K562 (cell line): ENCODE results near the gene KBTBD3. TPM values are rescaled to one million over a fixed set of nuclear protein-coding genes. Genes with fewer than 3 reads are reported as not detected.

Experiments
- ATAC-seq: fragments of 200-7000 bp; cut with Tn5 transposase; 3 replicates; pipeline ENCODE4 v1.9.1; 2020; ENCODE audit warnings: moderate library complexity
- BruUV-seq: library from RNA; stranded (reverse); fragments of 400-500 nt; replicated peaks from 2 replicates; lab custom pipeline; 2021; lab: Mats Ljungman, UMichigan
- CTCF ChIA-PET: fragments of 300-600 bp; formaldehyde crosslinking; extraction: SDS; loops from one replicate; lab custom pipeline; 2021; ENCODE audit warnings: low intra/inter-chr PET ratio; lab: Yijun Ruan, JAX
- POLR2A ChIA-PET: fragments of 300-600, 350-650 bp; sonication (Branson Sonifier 250); formaldehyde crosslinking; extraction: SDS; loops from one replicate; lab custom pipeline; 2021; ENCODE audit warnings: antibody characterized with exemption, inconsistent platforms; lab: Yijun Ruan, JAX
- DNase-seq, 4 experiments: peaks; one replicate each; pipeline versions ENCODE4 v3.0.0 to v3.0.0-alpha.2; 2011 to 2018; ENCODE audit warnings: low spot score in 3 of 4, mixed read lengths in 3 of 4; ENCODE audit errors: extremely low read depth in 1 of 4
- FAIRE-seq: peaks from 2 replicates; lab custom pipeline; 2011; peaks lifted over from hg19 to GRCh38; lab: Jason Lieb, UNC
- H2AFZ ChIP-seq: 2 replicates; pipeline ENCODE4 v1.6.0; 2011; ENCODE audit warnings: low read depth, low read length, control low read depth, inconsistent platforms
- H3K27ac ChIP-seq: fragments of 200-600 bp; 3 replicates; pipeline ENCODE4 v1.8.0; 2011; ENCODE audit warnings: low read depth, mild to moderate bottlenecking, control low read depth, inconsistent platforms, low read length, moderate library complexity, mixed read lengths; ENCODE audit errors: extremely low read depth
- H3K27me3 ChIP-seq, 2 experiments: fragments of 300-600 bp in 1 of 2; 2 replicates in 1 of 2; 3 replicates in 1 of 2; pipeline versions ENCODE4 v1.6.0 to v1.8.0; 2011; ENCODE audit warnings: inconsistent platforms in 2 of 2, low read length in 2 of 2, mild to moderate bottlenecking in 1 of 2, mixed read lengths in 1 of 2, moderate library complexity in 1 of 2; ENCODE audit not compliant: control insufficient read depth in 2 of 2, insufficient read depth in 2 of 2
- H3K36me3 ChIP-seq: fragments of 300-600 bp; 3 replicates; pipeline ENCODE4 v1.8.0; 2011; ENCODE audit warnings: mild to moderate bottlenecking, low read length, inconsistent platforms; ENCODE audit not compliant: control insufficient read depth, insufficient read depth
- H3K4me1 ChIP-seq, 2 experiments: fragments of 200-600 bp in 1 of 2; replicated peaks in 1 of 2; 2 replicates in 1 of 2; 3 replicates in 1 of 2; pipeline versions ENCODE4 v1.5.1 to v1.8.0; 2011; ENCODE audit warnings: inconsistent platforms in 2 of 2, low read length in 2 of 2, mild to moderate bottlenecking in 1 of 2, mixed read lengths in 1 of 2, moderate library complexity in 1 of 2; ENCODE audit not compliant: control insufficient read depth in 2 of 2, insufficient read depth in 2 of 2
- H3K4me2 ChIP-seq: 2 replicates; pipeline ENCODE4 v1.6.1; 2011; ENCODE audit warnings: low read length, control low read depth, inconsistent platforms, mixed read lengths; ENCODE audit not compliant: insufficient read depth
- H3K4me3 ChIP-seq: fragments of 200-600 bp; sonication (generic), shearing (Covaris generic); 2 replicates; pipeline ENCODE4 v1.5.1; 2016; ENCODE audit warnings: control low read depth, inconsistent platforms
- H3K79me2 ChIP-seq: fragments of 200-600 bp; 3 replicates; pipeline ENCODE4 v1.8.0; 2011; ENCODE audit warnings: low read length, inconsistent platforms; ENCODE audit not compliant: control insufficient read depth, insufficient read depth
- H3K9ac ChIP-seq, 2 experiments: 2 replicates each; pipeline versions ENCODE4 v1.6.0 to v1.6.1; 2011; ENCODE audit warnings: low read depth in 2 of 2, low read length in 2 of 2, control low read depth in 1 of 2, inconsistent platforms in 1 of 2, mild to moderate bottlenecking in 1 of 2, mixed read lengths in 1 of 2; ENCODE audit not compliant: insufficient read depth in 1 of 2
- H3K9me1 ChIP-seq: one replicate; pipeline ENCODE4 v1.6.0; 2011; ENCODE audit warnings: inconsistent platforms, mild to moderate bottlenecking, low read length, moderate library complexity; ENCODE audit not compliant: control insufficient read depth, insufficient read depth
- H3K9me3 ChIP-seq: replicated peaks from 2 replicates; pipeline ENCODE4 v1.5.1; 2011; ENCODE audit warnings: low read depth, low read length, inconsistent platforms; ENCODE audit not compliant: control insufficient read depth, insufficient read depth
- H4K20me1 ChIP-seq: replicated peaks from 2 replicates; pipeline ENCODE4 v1.6.1; 2011; ENCODE audit warnings: low read length, inconsistent platforms, mixed read lengths; ENCODE audit not compliant: control insufficient read depth, insufficient read depth
- ARNT ChIP-seq, 2 experiments: fragments of 450-650 bp; IDR thresholded peaks; 2 replicates each; pipeline ENCODE4 v1.6.1; 2016; ENCODE audit warnings: mild to moderate bottlenecking in 1 of 2
- BMI1 ChIP-seq: fragments of 150-350 bp; IDR thresholded peaks from 2 replicates; pipeline ENCODE4 v1.6.1; 2014; ENCODE audit warnings: low read length
- CEBPB ChIP-seq: fragments of 450-650 bp; IDR thresholded peaks from 2 replicates; pipeline ENCODE4 v1.6.1; 2016; ENCODE audit warnings: missing genetic modification characterization, missing compliant biosample characterization
- CTBP1 ChIP-seq: fragments of 450-650 bp; IDR thresholded peaks from 2 replicates; pipeline ENCODE4 v1.6.1; 2016; ENCODE audit warnings: borderline replicate concordance
- FOS ChIP-seq: IDR thresholded peaks from 3 replicates; pipeline ENCODE4 v1.6.1; 2011; ENCODE audit not compliant: insufficient read length; ENCODE audit errors: extremely low read depth
- L3MBTL2 ChIP-seq: fragments of 450-650 bp; IDR thresholded peaks from 2 replicates; pipeline ENCODE4 v1.6.1; 2016; ENCODE audit warnings: mild to moderate bottlenecking, moderate library complexity
- MTA2 ChIP-seq: fragments of 450-650 bp; IDR thresholded peaks from 2 replicates; pipeline ENCODE4 v1.6.1; 2016; ENCODE audit warnings: low read depth
- NELFE ChIP-seq: IDR thresholded peaks from 2 replicates; pipeline ENCODE4 v1.6.1; 2011; ENCODE audit warnings: mild to moderate bottlenecking; ENCODE audit not compliant: insufficient read depth, insufficient read length
- POU5F1 ChIP-seq: fragments of 150-350 bp; IDR thresholded peaks from 2 replicates; pipeline ENCODE4 v1.6.1; 2014; ENCODE audit warnings: borderline replicate concordance, low read length, low read depth, mild to moderate bottlenecking; ENCODE audit not compliant: partially characterized antibody
- PRMT5 ChIP-seq: sonication (generic); formaldehyde crosslinking; IDR thresholded peaks from 2 replicates; pipeline ENCODE4 v1.5.0; 2020; ENCODE audit warnings: missing genetic modification reagents
- SIX5 ChIP-seq, 2 experiments: IDR thresholded peaks; 2 replicates each; pipeline ENCODE4 v1.6.1; 2011; ENCODE audit warnings: low read length in 2 of 2, borderline replicate concordance in 1 of 2, low read depth in 1 of 2, mild to moderate bottlenecking in 1 of 2, moderate library complexity in 1 of 2; ENCODE audit not compliant: insufficient read depth in 1 of 2
- ZNF133 ChIP-seq: fragments of 250-450 bp; sonication (Bioruptor Pico); IDR thresholded peaks from 2 replicates; pipeline ENCODE4 v1.4.0; 2020; ENCODE audit warnings: mild to moderate bottlenecking
- ZNF695 ChIP-seq: fragments of 450-650 bp; formaldehyde crosslinking; IDR thresholded peaks from 2 replicates; pipeline ENCODE4 v1.4.0; 2020; ENCODE audit warnings: mild to moderate bottlenecking, moderate library complexity
- ZNF785 ChIP-seq: fragments of 250-450 bp; sonication (Bioruptor Pico); IDR thresholded peaks from 2 replicates; pipeline ENCODE4 v1.4.0; 2020; ENCODE audit warnings: mild to moderate bottlenecking
- WGBS: fragments of 100-300 bp; shearing (Covaris generic); methylation state at CpG from one replicate; pipeline ENCODE4 v1.1.6; 2016; ENCODE audit warnings: low coverage, mixed read lengths; ENCODE audit not compliant: insufficient coverage; ENCODE audit errors: missing lambda C conversion rate; 5-methylcytosine and 5-hydroxymethylcytosine counted together
- in situ Hi-C: fragments of 300-500 bp; cut with MboI; formaldehyde crosslinking; loops from 4 replicates; pipeline ENCODE4 v1.15.0; 2018; ENCODE audit warnings: inconsistent platforms, mixed read lengths
- intact Hi-C: fragments of 100-400 bp; cut with micrococcal nuclease; formaldehyde crosslinking; loops from 2 replicates; pipeline ENCODE4 v1.14.2; 2022
- polyA plus RNA-seq, 8 experiments: library from polyadenylated mRNA; depleted of rRNA in 4 of 8; stranded (reverse) in 5 of 8; unstranded in 3 of 8; fragments of >200 nt; fragmentation: Nextera tagmentation in 2 of 8; fragmentation: Illumina TruSeq in 1 of 8; extraction: Ambion mirVana in 2 of 8; extraction: Trizol in 1 of 8; gene quantifications; 2 replicates each; pipeline versions ENCODE4 v1.2.1 to v1.2.3, GENCODE V29; 2011 to 2014; ENCODE audit warnings: inconsistent platforms in 1 of 8, missing spikeins in 1 of 8
- total RNA-seq, 7 experiments: library from RNA; depleted of rRNA in 6 of 7; stranded (reverse); fragments of >200 nt in 6 of 7; fragmentation: Illumina TruSeq in 2 of 7; extraction: Trizol in 2 of 7; gene quantifications; 2 replicates each; pipeline versions ENCODE4 v1.2.1 to v1.2.3, GENCODE V29; 2011 to 2021; ENCODE audit warnings: low replicate concordance in 1 of 7
- TF ChIP-seq, protein P1 (sequence below): fragments of 450-650 bp; formaldehyde crosslinking; IDR thresholded peaks from 2 replicates; pipeline ENCODE4 v1.4.0; 2020; ENCODE audit warnings: mild to moderate bottlenecking, moderate library complexity
- TF ChIP-seq, protein P2 (sequence below): fragments of 450-650 bp; formaldehyde crosslinking; conservative IDR thresholded peaks from 2 replicates; pipeline ENCODE4 v1.4.0; 2022; ENCODE audit warnings: mild to moderate bottlenecking, missing genetic modification characterization
- TF ChIP-seq, protein P3 (sequence below): sonication (generic); formaldehyde crosslinking; IDR thresholded peaks from 2 replicates; pipeline ENCODE4 v1.4.0; 2020; ENCODE audit warnings: mild to moderate bottlenecking, missing genetic modification reagents

KBTBD3 gene
- total and polyA plus RNA-seq, 9 of the 15 experiments (the other 6 are each of a cell fraction or from before 2014, with no cell fraction given) = 4.2 to 31.2 (median 6.4) TPM

DNA sequence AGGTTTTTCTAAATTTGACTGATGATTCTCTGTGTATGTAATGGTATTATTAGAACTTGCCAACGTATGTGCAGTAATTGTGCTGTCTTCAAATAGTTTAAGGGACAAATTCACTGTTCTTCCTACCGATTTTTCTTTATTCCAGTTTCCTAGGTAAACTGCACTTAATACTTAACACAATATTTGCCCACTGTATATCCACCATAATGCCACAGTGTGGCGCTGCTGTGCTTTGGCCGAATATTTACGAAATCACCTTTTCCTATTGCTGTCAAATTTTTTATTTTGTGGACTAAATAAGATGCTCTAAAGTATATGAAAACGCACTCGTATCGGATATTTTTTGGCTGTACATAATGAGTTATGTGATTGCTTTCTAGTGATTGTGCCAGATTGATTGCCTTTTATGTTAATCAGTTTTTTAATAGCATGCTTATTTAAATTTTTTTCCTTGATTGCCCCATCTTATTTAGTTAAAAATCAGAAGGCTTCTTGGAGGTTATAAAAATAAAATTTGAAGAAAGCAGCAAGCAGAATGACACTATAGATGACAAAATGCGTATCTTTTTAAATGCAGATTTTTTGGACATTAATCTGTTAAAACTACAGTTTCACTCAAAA is 10.8 kb upstream of the KBTBD3 start:
- no peak overlapping the region for H3K9ac ChIP-seq
- intact Hi-C loops = no loop called here
- FAIRE-seq (peak; percentile 62), ATAC-seq (peak; percentile 84), DNase-seq (peak in 1 of 4 experiments; percentile 70)
- no peak overlapping the region for H3K4me3 ChIP-seq
- H3K79me2 ChIP-seq = peaks cover 92% of the 10 kb centered on the region
- H3K27ac ChIP-seq = no peak overlapping the region
- no peaks in the 10 kb centered on the region; the same call in 1 of the 2 replicates for H4K20me1 ChIP-seq
- ChIA-PET POLR2A (interaction anchor here (1.0 kb wide), 1 partner anchor 10 kb away, joined by 4 read pairs; no protein-coding TSS in a partner anchor), CTCF (interaction anchor here (0.7 kb wide), 1 partner anchor 753 kb away, joined by 3 read pairs; no protein-coding TSS in a partner anchor)
- H3K4me1 ChIP-seq = peaks cover 0 to 6% of the 10 kb centered on the region in 2 experiments; a peak in 2 of 5 replicates
- in situ Hi-C loops = no loop called here
- WGBS = 12% methylated on average over 9 of the region's 9 CpGs
- no peak overlapping the region for H3K4me2 ChIP-seq
- peaks cover 86% of the 10 kb centered on the region for H3K36me3 ChIP-seq
- no peaks in the 10 kb centered on the region for H3K27me3 ChIP-seq
- H2AFZ ChIP-seq = no peak overlapping the region
- BruUV-seq = no TSS peak
- H3K9me3 ChIP-seq = no peaks in the 10 kb centered on the region
- H3K9me1 ChIP-seq = no peaks in the 10 kb centered on the region
- no peak for TF ChIP-seq SIX5 (IDR thresholded peaks at IDR 0.05; ENCODE audit: borderline replicate concordance in 1 of 2, insufficient read depth in 1 of 2, low read depth in 1 of 2, low read length in 2 of 2)
- no peak for TF ChIP-seq PRMT5
- TF ChIP-seq CTBP1 = no peak
- no peak for TF ChIP-seq ZNF695 (CRISPR knock-in tag)
- TF ChIP-seq POU5F1 = no peak
- TF ChIP-seq ZNF785 (CRISPR knock-in tag) = no peak
- no peak for TF ChIP-seq MTA2
- TF ChIP-seq NELFE = no peak
- TF ChIP-seq CEBPB (tag) = peak; percentile 43
- TF ChIP-seq, protein P1, sequence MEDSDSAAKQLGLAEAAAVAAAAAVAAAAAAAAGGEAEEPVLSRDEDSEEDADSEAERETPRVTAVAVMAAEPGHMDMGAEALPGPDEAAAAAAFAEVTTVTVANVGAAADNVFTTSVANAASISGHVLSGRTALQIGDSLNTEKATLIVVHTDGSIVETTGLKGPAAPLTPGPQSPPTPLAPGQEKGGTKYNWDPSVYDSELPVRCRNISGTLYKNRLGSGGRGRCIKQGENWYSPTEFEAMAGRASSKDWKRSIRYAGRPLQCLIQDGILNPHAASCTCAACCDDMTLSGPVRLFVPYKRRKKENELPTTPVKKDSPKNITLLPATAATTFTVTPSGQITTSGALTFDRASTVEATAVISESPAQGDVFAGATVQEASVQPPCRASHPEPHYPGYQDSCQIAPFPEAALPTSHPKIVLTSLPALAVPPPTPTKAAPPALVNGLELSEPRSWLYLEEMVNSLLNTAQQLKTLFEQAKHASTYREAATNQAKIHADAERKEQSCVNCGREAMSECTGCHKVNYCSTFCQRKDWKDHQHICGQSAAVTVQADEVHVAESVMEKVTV (CRISPR knock-in tag) = 0 out of 2 replicates have a peak, but pooled peaks have one; percentile 11
- TF ChIP-seq BMI1 = no peak
- no peak for TF ChIP-seq L3MBTL2
- TF ChIP-seq FOS = no peak
- TF ChIP-seq ZNF133 (CRISPR knock-in tag) = no peak
- no peak for TF ChIP-seq ARNT (IDR thresholded peaks at IDR 0.05)
- TF ChIP-seq, protein P2, sequence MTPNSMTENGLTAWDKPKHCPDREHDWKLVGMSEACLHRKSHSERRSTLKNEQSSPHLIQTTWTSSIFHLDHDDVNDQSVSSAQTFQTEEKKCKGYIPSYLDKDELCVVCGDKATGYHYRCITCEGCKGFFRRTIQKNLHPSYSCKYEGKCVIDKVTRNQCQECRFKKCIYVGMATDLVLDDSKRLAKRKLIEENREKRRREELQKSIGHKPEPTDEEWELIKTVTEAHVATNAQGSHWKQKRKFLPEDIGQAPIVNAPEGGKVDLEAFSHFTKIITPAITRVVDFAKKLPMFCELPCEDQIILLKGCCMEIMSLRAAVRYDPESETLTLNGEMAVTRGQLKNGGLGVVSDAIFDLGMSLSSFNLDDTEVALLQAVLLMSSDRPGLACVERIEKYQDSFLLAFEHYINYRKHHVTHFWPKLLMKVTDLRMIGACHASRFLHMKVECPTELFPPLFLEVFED (CRISPR knock-in tag) = no peak
- TF ChIP-seq, protein P3, sequence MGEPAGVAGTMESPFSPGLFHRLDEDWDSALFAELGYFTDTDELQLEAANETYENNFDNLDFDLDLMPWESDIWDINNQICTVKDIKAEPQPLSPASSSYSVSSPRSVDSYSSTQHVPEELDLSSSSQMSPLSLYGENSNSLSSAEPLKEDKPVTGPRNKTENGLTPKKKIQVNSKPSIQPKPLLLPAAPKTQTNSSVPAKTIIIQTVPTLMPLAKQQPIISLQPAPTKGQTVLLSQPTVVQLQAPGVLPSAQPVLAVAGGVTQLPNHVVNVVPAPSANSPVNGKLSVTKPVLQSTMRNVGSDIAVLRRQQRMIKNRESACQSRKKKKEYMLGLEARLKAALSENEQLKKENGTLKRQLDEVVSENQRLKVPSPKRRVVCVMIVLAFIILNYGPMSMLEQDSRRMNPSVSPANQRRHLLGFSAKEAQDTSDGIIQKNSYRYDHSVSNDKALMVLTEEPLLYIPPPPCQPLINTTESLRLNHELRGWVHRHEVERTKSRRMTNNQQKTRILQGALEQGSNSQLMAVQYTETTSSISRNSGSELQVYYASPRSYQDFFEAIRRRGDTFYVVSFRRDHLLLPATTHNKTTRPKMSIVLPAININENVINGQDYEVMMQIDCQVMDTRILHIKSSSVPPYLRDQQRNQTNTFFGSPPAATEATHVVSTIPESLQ (CRISPR knock-in tag) = no peak
